Smooth muscle cell (in vitro differentiated cells): ENCODE measurements around the gene SSC4D. TPM values are rescaled to one million over a fixed set of nuclear protein-coding genes. Genes with fewer than 3 reads are reported as not detected.
"Not testable (repeated sequence)": the region's sequence is repeated elsewhere in the genome, so short reads cannot be mapped to it uniquely, and the experiment has no call there.

Source experiments
- DNase-seq: peaks from one replicate; lab custom pipeline; 2025; ENCODE audit not compliant: unreplicated experiment; lab: John Stamatoyannopoulos, UW
- H2AFZ ChIP-seq: fragments of 200-600 bp; sonication (generic); 2 replicates; pipeline ENCODE4 v1.6.0; 2016; ENCODE audit warnings: antibody characterized with exemption, low read depth, mild to moderate bottlenecking
- H3F3A ChIP-seq: fragments of 200-600 bp; sonication (generic); 2 replicates; pipeline ENCODE4 v1.6.0; 2017; ENCODE audit warnings: antibody characterized with exemption, low read depth
- H3K27ac ChIP-seq: fragments of 200-600 bp; sonication (generic); 2 replicates; pipeline ENCODE4 v1.5.1; 2016; ENCODE audit warnings: low read depth, mild to moderate bottlenecking
- H3K27me3 ChIP-seq: fragments of 200-600 bp; sonication (generic); 2 replicates; pipeline ENCODE4 v1.6.1; 2016; ENCODE audit warnings: low read depth, mild to moderate bottlenecking
- H3K36me3 ChIP-seq: fragments of 200-600 bp; sonication (generic); 2 replicates; pipeline ENCODE4 v1.5.1; 2016; ENCODE audit warnings: low read depth
- H3K4me1 ChIP-seq: fragments of 200-600 bp; sonication (generic); 2 replicates; pipeline ENCODE4 v1.5.1; 2016; ENCODE audit warnings: low read depth
- H3K4me2 ChIP-seq: fragments of 200-600 bp; sonication (generic); 2 replicates; pipeline ENCODE4 v1.6.0; 2016; ENCODE audit warnings: mild to moderate bottlenecking
- H3K4me3 ChIP-seq: fragments of 200-600 bp; sonication (generic); 2 replicates; pipeline ENCODE4 v1.5.1; 2016; ENCODE audit warnings: mild to moderate bottlenecking
- H3K79me2 ChIP-seq: fragments of 200-600 bp; sonication (generic); 2 replicates; pipeline ENCODE4 v1.6.0; 2016; ENCODE audit warnings: low read depth, mild to moderate bottlenecking
- H3K9ac ChIP-seq: fragments of 200-600 bp; sonication (generic); 2 replicates; pipeline ENCODE4 v1.6.0; 2016; ENCODE audit warnings: low read depth
- H3K9me3 ChIP-seq: fragments of 200-600 bp; sonication (generic); replicated peaks from 2 replicates; pipeline ENCODE4 v1.5.1; 2016; ENCODE audit warnings: low read depth
- H4K20me1 ChIP-seq: fragments of 200-600 bp; sonication (generic); 2 replicates; pipeline ENCODE4 v1.6.0; 2016; ENCODE audit warnings: low read depth
- WGBS: methylation state at CpG from one replicate; pipeline ENCODE4 v1.1.7; 2016; ENCODE audit warnings: low lambda C conversion rate; 5-methylcytosine and 5-hydroxymethylcytosine counted together
- polyA plus RNA-seq: library from polyadenylated mRNA; unstranded; fragments of >200 nt; fragmentation: Nextera tagmentation; extraction: Ambion mirVana; gene quantifications from 2 replicates; pipeline ENCODE4 v1.2.1, GENCODE V29; 2016
- total RNA-seq: library from RNA; depleted of rRNA; stranded (reverse); fragments of >200 nt; gene quantifications from 2 replicates; pipeline ENCODE4 v1.2.3, GENCODE V29; 2014
- TF ChIP-seq, protein P1 (sequence below): fragments of 200-600 bp; sonication (generic); IDR thresholded peaks from 2 replicates; pipeline ENCODE4 v1.5.1; 2017; ENCODE audit warnings: borderline replicate concordance, mild to moderate bottlenecking, antibody characterized with exemption; ENCODE audit not compliant: insufficient read depth, poor library complexity, severe bottlenecking

SSC4D gene
- total and polyA plus RNA-seq, 2 experiments from 2014 or later = 2.2 to 2.3 TPM

GRCh38 chr7:76403780-76404494, 5.6 kb downstream of the SSC4D start:
- no peak overlapping the region for H3K4me3 ChIP-seq
- H3K36me3 ChIP-seq = no peaks in the 10 kb centered on the region
- no peaks in the 10 kb centered on the region for H3K27me3 ChIP-seq
- TF ChIP-seq, protein P1, sequence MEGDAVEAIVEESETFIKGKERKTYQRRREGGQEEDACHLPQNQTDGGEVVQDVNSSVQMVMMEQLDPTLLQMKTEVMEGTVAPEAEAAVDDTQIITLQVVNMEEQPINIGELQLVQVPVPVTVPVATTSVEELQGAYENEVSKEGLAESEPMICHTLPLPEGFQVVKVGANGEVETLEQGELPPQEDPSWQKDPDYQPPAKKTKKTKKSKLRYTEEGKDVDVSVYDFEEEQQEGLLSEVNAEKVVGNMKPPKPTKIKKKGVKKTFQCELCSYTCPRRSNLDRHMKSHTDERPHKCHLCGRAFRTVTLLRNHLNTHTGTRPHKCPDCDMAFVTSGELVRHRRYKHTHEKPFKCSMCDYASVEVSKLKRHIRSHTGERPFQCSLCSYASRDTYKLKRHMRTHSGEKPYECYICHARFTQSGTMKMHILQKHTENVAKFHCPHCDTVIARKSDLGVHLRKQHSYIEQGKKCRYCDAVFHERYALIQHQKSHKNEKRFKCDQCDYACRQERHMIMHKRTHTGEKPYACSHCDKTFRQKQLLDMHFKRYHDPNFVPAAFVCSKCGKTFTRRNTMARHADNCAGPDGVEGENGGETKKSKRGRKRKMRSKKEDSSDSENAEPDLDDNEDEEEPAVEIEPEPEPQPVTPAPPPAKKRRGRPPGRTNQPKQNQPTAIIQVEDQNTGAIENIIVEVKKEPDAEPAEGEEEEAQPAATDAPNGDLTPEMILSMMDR = no peak
- H3K79me2 ChIP-seq = no peaks in the 10 kb centered on the region
- no peak overlapping the region for H3K27ac ChIP-seq
- no peaks in the 10 kb centered on the region for H3K9me3 ChIP-seq
- no peaks in the 10 kb centered on the region for H4K20me1 ChIP-seq
- H3K4me2 ChIP-seq = no peak overlapping the region
- no peaks in the 10 kb centered on the region for H3K4me1 ChIP-seq
- no peak overlapping the region for H2AFZ ChIP-seq
- no peaks in the 10 kb centered on the region for H3F3A ChIP-seq
- H3K9ac ChIP-seq = no peak overlapping the region
- WGBS = 97% methylated on average over 10 of the region's 10 CpGs
- no peak for DNase-seq

- not testable (repeated sequence) for H3F3A ChIP-seq, H2AFZ ChIP-seq, H3K9me3 ChIP-seq, H3K4me3 ChIP-seq, H4K20me1 ChIP-seq, H3K27ac ChIP-seq, DNase-seq, H3K4me2 ChIP-seq, H3K4me1 ChIP-seq, H3K79me2 ChIP-seq, H3K27me3 ChIP-seq, H3K36me3 ChIP-seq, H3K9ac ChIP-seq
- 80% methylated on average over 8 of the region's 8 CpGs for WGBS
Observed at GRCh38 chr7:76403097-76403496, 6.4 kb downstream of the SSC4D start.

DNA sequence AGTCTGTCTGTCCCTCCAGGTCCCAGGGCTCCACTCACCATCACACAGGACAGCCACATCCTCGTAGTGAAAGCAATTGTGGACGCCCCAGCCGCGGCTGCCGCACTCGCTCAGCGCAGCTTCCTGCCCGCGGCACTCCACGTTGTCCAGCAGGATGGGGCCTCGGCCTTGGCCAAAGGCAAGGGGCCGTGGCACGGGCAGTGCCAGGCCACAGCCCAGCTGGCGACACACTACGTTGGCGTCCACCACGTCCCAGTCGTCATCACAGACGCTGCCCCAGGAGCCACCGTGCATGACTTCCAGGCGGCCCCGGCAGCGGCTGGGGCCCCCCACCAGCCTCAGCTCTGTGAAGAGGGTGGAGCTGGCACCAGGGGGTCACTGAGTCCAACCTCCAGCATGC, 9.2 kb downstream of the SSC4D start:
- H3K9me3 ChIP-seq = no peaks in the 10 kb centered on the region
- H3K4me3 ChIP-seq = no peak overlapping the region
- H4K20me1 ChIP-seq = no peaks in the 10 kb centered on the region
- H3K4me2 ChIP-seq = no peak overlapping the region
- no peaks in the 10 kb centered on the region for H3K36me3 ChIP-seq
- WGBS = 89% methylated on average over 23 of the region's 23 CpGs
- no peaks in the 10 kb centered on the region for H3K4me1 ChIP-seq
- DNase-seq = no peak
- no peak overlapping the region for H2AFZ ChIP-seq
- H3K27me3 ChIP-seq = no peaks in the 10 kb centered on the region
- TF ChIP-seq, protein P1 = no peak
- no peak overlapping the region for H3K9ac ChIP-seq
- no peaks in the 10 kb centered on the region for H3K79me2 ChIP-seq
- no peaks in the 10 kb centered on the region for H3F3A ChIP-seq
- H3K27ac ChIP-seq = no peak overlapping the region

GRCh38 chr7:76397409-76398183, 11.9 kb downstream of the SSC4D start:
- no peaks in the 10 kb centered on the region for H3K79me2 ChIP-seq
- no peaks in the 10 kb centered on the region for H4K20me1 ChIP-seq
- no peaks in the 10 kb centered on the region for H3K4me1 ChIP-seq
- no peak for DNase-seq
- H3K4me2 ChIP-seq = no peak overlapping the region
- H3K9ac ChIP-seq = no peak overlapping the region
- H3K4me3 ChIP-seq = no peak overlapping the region
- no peak overlapping the region for H3K27ac ChIP-seq
- H3K9me3 ChIP-seq = no peaks in the 10 kb centered on the region
- 73% methylated on average over 45 of the region's 45 CpGs for WGBS
- TF ChIP-seq, protein P1 = no peak
- peaks cover 6% of the 10 kb centered on the region for H3F3A ChIP-seq
- H3K36me3 ChIP-seq = no peaks in the 10 kb centered on the region
- H2AFZ ChIP-seq = no peak overlapping the region
- H3K27me3 ChIP-seq = no peaks in the 10 kb centered on the region
